Thoracic aorta (tissue), 2 donors: ENCODE measurements around the gene C1orf159. TPM values are rescaled to one million over a fixed set of nuclear protein-coding genes. Genes with fewer than 3 reads are reported as not detected.

Experiments
- ATAC-seq: fragments of 150-250 bp; one replicate; pipeline ENCODE4 v1.8.0; 2017; ENCODE audit warnings: low read depth; ENCODE audit not compliant: insufficient number of reproducible peaks, low FRiP score
- DNase-seq: peaks from one replicate; pipeline ENCODE4 v3.0.0-alpha.2; 2020; ENCODE audit warnings: low spot score
- H3K27ac ChIP-seq, 2 donors: fragments of 200-600 bp; sonication (generic); 1 replicate in 1 of 2; 2 replicates in 1 of 2; pipeline ENCODE4 v1.5.1; 2016; ENCODE audit warnings: mild to moderate bottlenecking in 2 of 2, moderate library complexity in 2 of 2
- H3K27me3 ChIP-seq: fragments of 200-600 bp; sonication (generic); replicated peaks from 2 replicates; pipeline ENCODE4 v1.6.0; 2016; ENCODE audit warnings: mild to moderate bottlenecking; ENCODE audit not compliant: insufficient read depth
- H3K36me3 ChIP-seq: fragments of 200-600 bp; sonication (generic); one replicate; pipeline ENCODE4 v1.5.1; 2016
- H3K4me1 ChIP-seq, 2 donors: fragments of 200-600 bp; sonication (generic); 1 replicate in 1 of 2; 2 replicates in 1 of 2; pipeline versions ENCODE4 v1.5.1 to v1.6.0; 2016; ENCODE audit warnings: low read depth in 2 of 2, mild to moderate bottlenecking in 1 of 2; ENCODE audit not compliant: control insufficient read depth in 1 of 2
- H3K4me3 ChIP-seq: fragments of 200-600 bp; sonication (generic); 2 replicates; pipeline ENCODE4 v1.5.1; 2016; ENCODE audit warnings: mild to moderate bottlenecking
- H3K9me3 ChIP-seq: fragments of 200-600 bp; sonication (generic); 2 replicates; pipeline ENCODE4 v1.5.1; 2016
- total RNA-seq, 2 donors: library from RNA; depleted of rRNA; stranded (reverse); fragments of >200 nt; gene quantifications; one replicate each; pipeline versions ENCODE4 v1.1.0 to v1.2.3, GENCODE V29; 2016
- TF ChIP-seq, protein P1 (sequence below): fragments of 200-600 bp; sonication (generic); IDR thresholded peaks from one replicate; pipeline ENCODE4 v1.5.1; 2019; ENCODE audit warnings: antibody characterized with exemption

The C1orf159 gene
- total RNA-seq, 2 donors from 2014 or later, result 10.8 to 21.2 TPM

GRCh38 chr1:1089731-1090423 lies 26.0 kb downstream of the C1orf159 start:
- no peaks in the 10 kb centered on the region for H3K4me1 ChIP-seq
- H3K27ac ChIP-seq, result no peak overlapping the region
- no peak for DNase-seq
- H3K4me3 ChIP-seq, result no peak overlapping the region
- H3K9me3 ChIP-seq, result no peaks in the 10 kb centered on the region
- TF ChIP-seq, protein P1, sequence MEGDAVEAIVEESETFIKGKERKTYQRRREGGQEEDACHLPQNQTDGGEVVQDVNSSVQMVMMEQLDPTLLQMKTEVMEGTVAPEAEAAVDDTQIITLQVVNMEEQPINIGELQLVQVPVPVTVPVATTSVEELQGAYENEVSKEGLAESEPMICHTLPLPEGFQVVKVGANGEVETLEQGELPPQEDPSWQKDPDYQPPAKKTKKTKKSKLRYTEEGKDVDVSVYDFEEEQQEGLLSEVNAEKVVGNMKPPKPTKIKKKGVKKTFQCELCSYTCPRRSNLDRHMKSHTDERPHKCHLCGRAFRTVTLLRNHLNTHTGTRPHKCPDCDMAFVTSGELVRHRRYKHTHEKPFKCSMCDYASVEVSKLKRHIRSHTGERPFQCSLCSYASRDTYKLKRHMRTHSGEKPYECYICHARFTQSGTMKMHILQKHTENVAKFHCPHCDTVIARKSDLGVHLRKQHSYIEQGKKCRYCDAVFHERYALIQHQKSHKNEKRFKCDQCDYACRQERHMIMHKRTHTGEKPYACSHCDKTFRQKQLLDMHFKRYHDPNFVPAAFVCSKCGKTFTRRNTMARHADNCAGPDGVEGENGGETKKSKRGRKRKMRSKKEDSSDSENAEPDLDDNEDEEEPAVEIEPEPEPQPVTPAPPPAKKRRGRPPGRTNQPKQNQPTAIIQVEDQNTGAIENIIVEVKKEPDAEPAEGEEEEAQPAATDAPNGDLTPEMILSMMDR, result no peak
- no peak for ATAC-seq
- H3K36me3 ChIP-seq, result no peaks in the 10 kb centered on the region
- H3K27me3 ChIP-seq, result no peaks in the 10 kb centered on the region

GRCh38 chr1:1088801-1089680 lies 26.8 kb downstream of the C1orf159 start:
- ATAC-seq, result no peak
- Histone ChIP-seq H3K27me3 (no peaks in the 10 kb centered on the region), H3K4me1 (no peaks in the 10 kb centered on the region), H3K4me3 (no peak overlapping the region), H3K36me3 (no peaks in the 10 kb centered on the region), H3K9me3 (no peaks in the 10 kb centered on the region), H3K27ac (no peak overlapping the region)
- no peak for DNase-seq
- TF ChIP-seq, protein P1, result no peak

DNA sequence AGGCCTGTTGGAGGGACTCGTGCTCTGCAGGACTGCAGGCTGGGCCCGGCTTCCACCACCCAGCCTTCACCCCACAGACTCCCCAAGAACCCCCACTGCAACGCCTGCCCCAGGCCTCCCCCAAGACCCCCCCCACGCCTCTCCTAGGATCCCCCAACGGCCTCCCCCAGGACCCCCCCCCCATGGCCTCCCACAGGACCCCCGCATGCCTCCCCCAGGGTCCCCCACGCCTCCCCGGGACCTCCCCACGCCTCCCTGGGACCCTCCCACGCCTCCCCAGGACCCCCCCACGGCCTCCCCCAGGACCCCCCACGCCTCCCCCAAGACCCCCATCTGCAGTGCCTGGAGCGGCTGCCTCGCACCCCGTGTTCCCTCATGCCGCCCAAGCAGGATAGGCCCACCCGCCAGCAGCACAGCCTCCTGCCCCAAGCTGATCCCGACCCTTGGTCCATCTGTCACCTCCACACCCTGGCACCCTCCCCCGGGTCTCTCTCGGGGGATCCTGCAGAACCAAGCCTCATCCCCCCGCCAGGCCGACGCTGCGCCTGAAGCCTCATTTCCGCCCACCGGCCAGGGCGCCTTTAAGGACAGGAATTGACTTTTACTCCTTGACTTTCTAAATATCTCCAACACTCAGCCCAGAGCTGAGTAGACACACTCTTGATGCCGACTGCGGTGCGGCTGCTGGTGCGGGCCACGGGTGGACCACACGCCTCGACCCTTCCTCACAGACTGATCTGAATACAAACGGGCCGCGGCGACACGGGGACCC lies 27.7 kb downstream of the C1orf159 start:
- TF ChIP-seq, protein P1, result no peak
- no peak overlapping the region for H3K27ac ChIP-seq
- DNase-seq (no peak), ATAC-seq (no peak)
- no peak overlapping the region for H3K4me3 ChIP-seq
- H3K4me1 ChIP-seq, result no peaks in the 10 kb centered on the region
- no peaks in the 10 kb centered on the region for H3K27me3 ChIP-seq
- no peaks in the 10 kb centered on the region for H3K9me3 ChIP-seq
- H3K36me3 ChIP-seq, result no peaks in the 10 kb centered on the region

DNA sequence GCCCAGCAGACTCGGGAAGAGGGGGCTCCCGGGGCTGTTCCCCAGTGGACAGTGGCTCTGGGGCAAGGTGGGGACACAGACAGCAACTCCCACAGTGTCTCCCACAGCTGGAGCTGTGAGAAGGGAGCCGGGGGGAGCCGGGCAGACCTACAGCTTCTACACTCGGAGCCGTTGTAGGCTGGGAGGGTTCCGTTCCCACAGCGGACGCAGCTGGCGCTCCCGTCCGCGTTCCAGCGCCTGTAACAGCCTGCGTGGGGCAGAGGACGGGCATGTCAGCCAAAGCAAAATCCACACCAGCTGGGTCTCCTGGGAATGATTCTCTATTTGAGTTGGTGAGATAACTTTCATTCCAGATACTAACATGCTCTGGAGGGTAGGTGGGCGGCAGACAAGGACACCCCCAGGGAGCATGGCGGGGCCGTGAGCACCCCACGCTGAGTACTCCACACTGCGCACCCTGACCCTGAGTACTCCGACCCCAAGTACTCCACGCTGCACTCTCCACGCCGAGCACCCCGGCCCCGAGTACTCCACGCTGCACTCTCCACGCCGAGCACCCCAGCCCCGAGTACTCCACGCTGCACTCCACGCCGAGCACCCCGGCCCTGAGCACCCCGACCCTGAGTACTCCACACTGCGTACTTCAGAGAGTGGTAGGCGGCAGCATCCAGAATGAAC lies 28.4 kb downstream of the C1orf159 start:
- Histone ChIP-seq H3K27ac (no peak overlapping the region), H3K4me1 (no peaks in the 10 kb centered on the region), H3K9me3 (no peaks in the 10 kb centered on the region), H3K4me3 (no peak overlapping the region), H3K27me3 (no peaks in the 10 kb centered on the region), H3K36me3 (no peaks in the 10 kb centered on the region)
- TF ChIP-seq, protein P1, result no peak
- DNase-seq, result no peak
- ATAC-seq, result no peak
